HG02588 (cell line): ENCODE data around the gene IP6K2.

Source experiments
- ATAC-seq: cut with Tn5 transposase; IDR thresholded peaks from one replicate; pipeline ENCODE4 v1.9.1; 2021; ENCODE audit warnings: mild to moderate bottlenecking, moderate library complexity; ENCODE audit not compliant: unreplicated experiment

IP6K2 gene

GRCh38 chr3:48692551-48692950 lies 24.5 kb downstream of the IP6K2 start:
- ATAC-seq = no peak

- ATAC-seq = no peak
Measured at GRCh38 chr3:48690846-48691458, 26.1 kb downstream of the IP6K2 start.

- ATAC-seq = no peak
Measured at GRCh38 chr3:48689384-48689783, 27.6 kb downstream of the IP6K2 start.

- no peak for ATAC-seq
Measured at GRCh38 chr3:48688737-48689075, 28.3 kb downstream of the IP6K2 start.

GRCh38 chr3:48688032-48688736 lies 28.8 kb downstream of the IP6K2 start:
- ATAC-seq = no peak

- no peak for ATAC-seq
Measured at GRCh38 chr3:48687220-48687678, 29.8 kb downstream of the IP6K2 start.

GRCh38 chr3:48686538-48687219 lies 30.3 kb downstream of the IP6K2 start:
- ATAC-seq = no peak

- peak; percentile 85 for ATAC-seq
Measured at GRCh38 chr3:48685603-48686511, 31.2 kb downstream of the IP6K2 start, which contains the start of gene NCKIPSD. Gene NCKIPSD, minus strand, starts transcription at chr3:48685915. Its CDS starts 108 bp downstream, at chr3:48685807.

GRCh38 chr3:48685293-48685602 lies 31.8 kb downstream of the IP6K2 start:
- no peak for ATAC-seq

- no peak for ATAC-seq
Measured at GRCh38 chr3:48684480-48685143, 32.4 kb downstream of the IP6K2 start.

- no peak for ATAC-seq
Measured at GRCh38 chr3:48684054-48684349, 33.0 kb downstream of the IP6K2 start.

- no peak for ATAC-seq
Measured at GRCh38 chr3:48682786-48683185, 34.2 kb downstream of the IP6K2 start.

- no peak for ATAC-seq
Measured at GRCh38 chr3:48681974-48682610, 34.9 kb downstream of the IP6K2 start.

GRCh38 chr3:48681541-48681880 lies 35.5 kb downstream of the IP6K2 start:
- no peak for ATAC-seq

GRCh38 chr3:48680811-48681540 lies 36.0 kb downstream of the IP6K2 start:
- no peak for ATAC-seq

GRCh38 chr3:48679411-48680391 lies 37.3 kb downstream of the IP6K2 start:
- no peak for ATAC-seq

- no peak for ATAC-seq
Measured at GRCh38 chr3:48678566-48679380, 38.2 kb downstream of the IP6K2 start.

GRCh38 chr3:48678056-48678455 lies 39.0 kb downstream of the IP6K2 start:
- no peak for ATAC-seq
